Activated CD4-positive, alpha-beta T cell treated with anti-CD3 and anti-CD28 coated beads, Interleukin-2, amount 10 ng/mL, durations not matched to agents 7 days and 5 days (primary cell): ENCODE results near the gene BRINP3. TPM values are rescaled to one million over a fixed set of nuclear protein-coding genes. Genes with fewer than 3 reads are reported as not detected.

ENCODE experiments used
- CTCF ChIA-PET: fragments of 350-600 bp; sonication (Branson Sonifier 250); formaldehyde crosslinking; loops from one replicate; lab custom pipeline; 2021; ENCODE audit warnings: antibody characterized with exemption; lab: Charles Lee
- POLR2A ChIA-PET: fragments of 350-600 bp; sonication (Branson Sonifier 250); formaldehyde crosslinking; loops from one replicate; lab custom pipeline; 2021; ENCODE audit warnings: antibody characterized with exemption; lab: Charles Lee
- DNase-seq: peaks from one replicate; pipeline ENCODE4 v3.0.0-alpha.2; 2020
- H3K27ac Mint-ChIP-seq: one replicate; pipeline ENCODE4 v1.8.0; 2021; ENCODE audit warnings: mild to moderate bottlenecking, moderate library complexity, mixed read lengths
- H3K27me3 Mint-ChIP-seq: one replicate; pipeline ENCODE4 v1.8.0; 2021; ENCODE audit warnings: mixed read lengths
- H3K36me3 Mint-ChIP-seq: one replicate; pipeline ENCODE4 v1.8.0; 2021; ENCODE audit warnings: low read depth, mixed read lengths
- H3K4me1 Mint-ChIP-seq: one replicate; pipeline ENCODE4 v1.8.0; 2021; ENCODE audit warnings: mixed read lengths
- H3K4me3 Mint-ChIP-seq: one replicate; pipeline ENCODE4 v1.8.0; 2021; ENCODE audit warnings: mild to moderate bottlenecking, moderate library complexity, mixed read lengths
- H3K9me3 Mint-ChIP-seq: one replicate; pipeline ENCODE4 v1.8.0; 2021; ENCODE audit warnings: mixed read lengths
- total RNA-seq, 2 experiments: library from RNA; stranded (reverse); gene quantifications; one replicate each; pipeline ENCODE4 v1.2.3, GENCODE V29; 2021

BRINP3 gene
- total RNA-seq, 2 experiments from 2014 or later = not detected

- Mint-ChIP-seq H3K9me3 (no peaks in the 10 kb centered on the region), H3K27me3 (no peaks in the 10 kb centered on the region), H3K27ac (no peak overlapping the region), H3K36me3 (no peaks in the 10 kb centered on the region), H3K4me1 (no peaks in the 10 kb centered on the region), H3K4me3 (no peak overlapping the region)
- DNase-seq = no peak
- ChIA-PET POLR2A (no interaction called here), CTCF (interaction anchor here (1.0 kb wide), 1 partner anchor 204 kb away, joined by 3 read pairs; no protein-coding TSS in a partner anchor)
These were observed 133.2 kb downstream of the BRINP3 start for GRCh38 chr1:190344454-190344853.

GRCh38 chr1:190338829-190339228 is 138.8 kb downstream of the BRINP3 start:
- H3K4me1 Mint-ChIP-seq = no peaks in the 10 kb centered on the region
- H3K9me3 Mint-ChIP-seq = no peaks in the 10 kb centered on the region
- ChIA-PET POLR2A (no interaction called here), CTCF (no interaction called here)
- H3K27ac Mint-ChIP-seq = no peak overlapping the region
- DNase-seq = no peak
- no peak overlapping the region for H3K4me3 Mint-ChIP-seq
- no peaks in the 10 kb centered on the region for H3K36me3 Mint-ChIP-seq
- no peaks in the 10 kb centered on the region for H3K27me3 Mint-ChIP-seq

- Mint-ChIP-seq H3K27me3 (no peaks in the 10 kb centered on the region), H3K36me3 (no peaks in the 10 kb centered on the region), H3K9me3 (peaks cover 4% of the 10 kb centered on the region), H3K4me3 (no peak overlapping the region), H3K4me1 (no peaks in the 10 kb centered on the region), H3K27ac (no peak overlapping the region)
- CTCF ChIA-PET = no interaction called here
- no peak for DNase-seq
- POLR2A ChIA-PET = no interaction called here
These were observed 148.8 kb downstream of the BRINP3 start for GRCh38 chr1:190328871-190329270.

- Mint-ChIP-seq H3K36me3 (no peaks in the 10 kb centered on the region), H3K27me3 (no peaks in the 10 kb centered on the region), H3K9me3 (peaks cover 4% of the 10 kb centered on the region), H3K4me3 (no peak overlapping the region), H3K4me1 (no peaks in the 10 kb centered on the region), H3K27ac (no peak overlapping the region)
- no peak for DNase-seq
- CTCF ChIA-PET = no interaction called here
- POLR2A ChIA-PET = no interaction called here
These were observed 149.3 kb downstream of the BRINP3 start for GRCh38 chr1:190328361-190328760.

GRCh38 chr1:190327271-190327670 is 150.4 kb downstream of the BRINP3 start:
- peaks cover 4% of the 10 kb centered on the region for H3K9me3 Mint-ChIP-seq
- DNase-seq = no peak
- no peak overlapping the region for H3K27ac Mint-ChIP-seq
- no peaks in the 10 kb centered on the region for H3K27me3 Mint-ChIP-seq
- H3K4me1 Mint-ChIP-seq = no peaks in the 10 kb centered on the region
- CTCF ChIA-PET = no interaction called here
- H3K36me3 Mint-ChIP-seq = no peaks in the 10 kb centered on the region
- no peak overlapping the region for H3K4me3 Mint-ChIP-seq
- POLR2A ChIA-PET = no interaction called here

- no peaks in the 10 kb centered on the region for H3K36me3 Mint-ChIP-seq
- H3K9me3 Mint-ChIP-seq = peaks cover 2% of the 10 kb centered on the region
- ChIA-PET CTCF (no interaction called here), POLR2A (no interaction called here)
- H3K27ac Mint-ChIP-seq = no peak overlapping the region
- no peaks in the 10 kb centered on the region for H3K4me1 Mint-ChIP-seq
- no peaks in the 10 kb centered on the region for H3K27me3 Mint-ChIP-seq
- H3K4me3 Mint-ChIP-seq = no peak overlapping the region
- DNase-seq = no peak
These were observed 154.1 kb downstream of the BRINP3 start for GRCh38 chr1:190323530-190323929.

GRCh38 chr1:190322274-190322673 is 155.4 kb downstream of the BRINP3 start:
- Mint-ChIP-seq H3K4me1 (no peaks in the 10 kb centered on the region), H3K9me3 (peaks cover 2% of the 10 kb centered on the region), H3K27ac (no peak overlapping the region), H3K27me3 (no peaks in the 10 kb centered on the region), H3K4me3 (no peak overlapping the region), H3K36me3 (no peaks in the 10 kb centered on the region)
- CTCF ChIA-PET = no interaction called here
- DNase-seq = no peak
- POLR2A ChIA-PET = no interaction called here

GRCh38 chr1:190320952-190321351 is 156.7 kb downstream of the BRINP3 start:
- H3K4me1 Mint-ChIP-seq = no peaks in the 10 kb centered on the region
- H3K27me3 Mint-ChIP-seq = no peaks in the 10 kb centered on the region
- no peaks in the 10 kb centered on the region for H3K36me3 Mint-ChIP-seq
- H3K4me3 Mint-ChIP-seq = no peak overlapping the region
- DNase-seq = no peak
- no peak overlapping the region for H3K27ac Mint-ChIP-seq
- ChIA-PET CTCF (no interaction called here), POLR2A (no interaction called here)
- H3K9me3 Mint-ChIP-seq = no peaks in the 10 kb centered on the region

GRCh38 chr1:190312763-190313162 is 164.9 kb downstream of the BRINP3 start:
- no peak for DNase-seq
- CTCF ChIA-PET = no interaction called here
- Mint-ChIP-seq H3K4me3 (no peak overlapping the region), H3K27me3 (no peaks in the 10 kb centered on the region), H3K9me3 (no peaks in the 10 kb centered on the region), H3K4me1 (no peaks in the 10 kb centered on the region), H3K27ac (no peak overlapping the region), H3K36me3 (no peaks in the 10 kb centered on the region)
- POLR2A ChIA-PET = no interaction called here

GRCh38 chr1:190303501-190303900 is 174.2 kb downstream of the BRINP3 start:
- ChIA-PET CTCF (no interaction called here), POLR2A (no interaction called here)
- Mint-ChIP-seq H3K9me3 (peaks cover 3% of the 10 kb centered on the region), H3K27ac (no peak overlapping the region), H3K4me1 (no peaks in the 10 kb centered on the region), H3K27me3 (no peaks in the 10 kb centered on the region), H3K36me3 (no peaks in the 10 kb centered on the region), H3K4me3 (no peak overlapping the region)
- no peak for DNase-seq

GRCh38 chr1:190296453-190296852 is 181.2 kb downstream of the BRINP3 start:
- H3K27ac Mint-ChIP-seq = no peak overlapping the region
- CTCF ChIA-PET = no interaction called here
- no peak for DNase-seq
- H3K4me1 Mint-ChIP-seq = no peaks in the 10 kb centered on the region
- H3K4me3 Mint-ChIP-seq = no peak overlapping the region
- H3K36me3 Mint-ChIP-seq = no peaks in the 10 kb centered on the region
- no peaks in the 10 kb centered on the region for H3K27me3 Mint-ChIP-seq
- POLR2A ChIA-PET = no interaction called here
- H3K9me3 Mint-ChIP-seq = peaks cover 6% of the 10 kb centered on the region

GRCh38 chr1:190289897-190290296 is 187.8 kb downstream of the BRINP3 start:
- H3K27ac Mint-ChIP-seq = no peak overlapping the region
- H3K4me1 Mint-ChIP-seq = no peaks in the 10 kb centered on the region
- POLR2A ChIA-PET = no interaction called here
- no peaks in the 10 kb centered on the region for H3K9me3 Mint-ChIP-seq
- H3K36me3 Mint-ChIP-seq = no peaks in the 10 kb centered on the region
- no peak for DNase-seq
- CTCF ChIA-PET = no interaction called here
- no peaks in the 10 kb centered on the region for H3K27me3 Mint-ChIP-seq
- H3K4me3 Mint-ChIP-seq = no peak overlapping the region

- Mint-ChIP-seq H3K27ac (no peak overlapping the region), H3K36me3 (no peaks in the 10 kb centered on the region), H3K4me3 (no peak overlapping the region), H3K9me3 (no peaks in the 10 kb centered on the region), H3K4me1 (no peaks in the 10 kb centered on the region), H3K27me3 (no peaks in the 10 kb centered on the region)
- no peak for DNase-seq
- ChIA-PET POLR2A (no interaction called here), CTCF (no interaction called here)
These were observed 191.6 kb downstream of the BRINP3 start for GRCh38 chr1:190286111-190286510.

- Mint-ChIP-seq H3K4me1 (no peaks in the 10 kb centered on the region), H3K36me3 (no peaks in the 10 kb centered on the region), H3K27ac (no peak overlapping the region), H3K9me3 (no peaks in the 10 kb centered on the region), H3K27me3 (no peaks in the 10 kb centered on the region), H3K4me3 (no peak overlapping the region)
- ChIA-PET CTCF (no interaction called here), POLR2A (no interaction called here)
- DNase-seq = no peak
These were observed 200.6 kb downstream of the BRINP3 start for GRCh38 chr1:190277107-190277506.
